HEK293 (cell line): ENCODE data around the gene NPAS2.

Source experiments
- CTCF ChIA-PET: fragments of 350-600 bp; formaldehyde crosslinking; extraction: SDS; loops from one replicate; lab custom pipeline; 2021; ENCODE audit warnings: antibody characterized with exemption; lab: Yijun Ruan, JAX
- POLR2A ChIA-PET: fragments of 300-600 bp; formaldehyde crosslinking; extraction: SDS; loops from one replicate; lab custom pipeline; 2020; ENCODE audit warnings: antibody characterized with exemption, inconsistent platforms; lab: Yijun Ruan, JAX
- H3K27ac ChIP-seq: fragments of 200-500 bp; sonication (Bioruptor generic); 2 replicates; pipeline ENCODE4 v1.5.1; 2014; ENCODE audit warnings: low read depth, low read length, control low read depth, inconsistent platforms; ENCODE audit errors: extremely low read depth
- H3K36me3 ChIP-seq, 2 experiments: fragments of 200-500 bp in 1 of 2; sonication (Bioruptor generic) in 1 of 2; 1 replicate in 1 of 2; 2 replicates in 1 of 2; pipeline ENCODE4 v1.5.1; 2014 to 2017; ENCODE audit warnings: inconsistent platforms in 2 of 2, low read length in 2 of 2; ENCODE audit not compliant: control insufficient read depth in 2 of 2, insufficient read depth in 1 of 2
- H3K4me1 ChIP-seq: fragments of 200-500 bp; sonication (Bioruptor generic); 2 replicates; pipeline ENCODE4 v1.5.1; 2014; ENCODE audit warnings: mild to moderate bottlenecking, low read length, inconsistent platforms; ENCODE audit not compliant: control insufficient read depth, insufficient read depth
- H3K4me3 ChIP-seq: 2 replicates; pipeline ENCODE4 v1.5.1; 2011; ENCODE audit warnings: low read depth, mild to moderate bottlenecking, control low read depth, low read length, moderate library complexity
- H3K9me3 ChIP-seq: fragments of 200-500 bp; sonication (Bioruptor generic); 2 replicates; pipeline ENCODE4 v1.5.1; 2014; ENCODE audit warnings: low read depth, low read length, inconsistent platforms; ENCODE audit not compliant: control insufficient read depth, insufficient read depth
- PRDM1 ChIP-seq: fragments of 450-650 bp; formaldehyde crosslinking; IDR thresholded peaks from 2 replicates; pipeline ENCODE4; 2016; ENCODE audit warnings: missing biosample characterization, missing genetic modification characterization
- SCRT2 ChIP-seq: fragments of 450-650 bp; formaldehyde crosslinking; IDR thresholded peaks from 2 replicates; pipeline ENCODE4 v1.5.1; 2016; ENCODE audit warnings: missing biosample characterization, missing genetic modification characterization
- SETDB1 ChIP-seq: IDR thresholded peaks from one replicate; pipeline ENCODE4 v1.6.1; 2017; ENCODE audit warnings: mild to moderate bottlenecking, low read length, moderate library complexity, mixed read lengths; ENCODE audit not compliant: insufficient read length
- TCF7L2 ChIP-seq: IDR thresholded peaks from 2 replicates; pipeline ENCODE4 v1.6.1; 2011; ENCODE audit warnings: low read depth, mild to moderate bottlenecking, inconsistent platforms, low read length, moderate library complexity, borderline replicate concordance
- ZFP69B ChIP-seq: fragments of 450-650 bp; formaldehyde crosslinking; IDR thresholded peaks from 2 replicates; pipeline ENCODE4 v1.5.1; 2016; ENCODE audit warnings: missing biosample characterization, missing genetic modification characterization
- ZNF121 ChIP-seq: fragments of 450-650 bp; formaldehyde crosslinking; IDR thresholded peaks from 2 replicates; pipeline ENCODE4 v1.5.1; 2016; ENCODE audit warnings: missing biosample characterization, missing genetic modification characterization
- ZNF133 ChIP-seq: fragments of 450-650 bp; formaldehyde crosslinking; IDR thresholded peaks from 2 replicates; pipeline ENCODE4 v1.5.1; 2016; ENCODE audit warnings: missing biosample characterization, missing genetic modification characterization
- ZNF184 ChIP-seq: fragments of 450-650 bp; IDR thresholded peaks from 2 replicates; pipeline ENCODE4 v1.5.1; 2018; ENCODE audit warnings: missing biosample characterization, mild to moderate bottlenecking, missing genetic modification characterization
- ZNF19 ChIP-seq: fragments of 450-650 bp; formaldehyde crosslinking; IDR thresholded peaks from 2 replicates; pipeline ENCODE4; 2016; ENCODE audit warnings: missing biosample characterization, missing genetic modification characterization, low read depth
- ZNF214 ChIP-seq: fragments of 450-650 bp; formaldehyde crosslinking; IDR thresholded peaks from 2 replicates; pipeline ENCODE4 v1.5.1; 2017; ENCODE audit warnings: missing biosample characterization, mild to moderate bottlenecking, missing genetic modification characterization, borderline replicate concordance
- ZNF23 ChIP-seq: fragments of 450-650 bp; formaldehyde crosslinking; IDR thresholded peaks from 2 replicates; pipeline ENCODE4 v1.5.1; 2016; ENCODE audit warnings: missing biosample characterization, missing genetic modification characterization, borderline replicate concordance
- ZNF266 ChIP-seq: fragments of 450-650 bp; formaldehyde crosslinking; IDR thresholded peaks from 2 replicates; pipeline ENCODE4 v1.5.1; 2016; ENCODE audit warnings: missing biosample characterization, missing genetic modification characterization, low read depth
- ZNF354C ChIP-seq: fragments of 450-650 bp; formaldehyde crosslinking; IDR thresholded peaks from 2 replicates; pipeline ENCODE4 v1.5.1; 2016; ENCODE audit warnings: missing biosample characterization, missing genetic modification characterization, low read depth, borderline replicate concordance
- ZNF433 ChIP-seq: fragments of 450-650 bp; formaldehyde crosslinking; IDR thresholded peaks from 2 replicates; pipeline ENCODE4 v1.5.1; 2016; ENCODE audit warnings: missing biosample characterization, missing genetic modification characterization, low read depth
- ZNF510 ChIP-seq: fragments of 450-650 bp; formaldehyde crosslinking; IDR thresholded peaks from 2 replicates; pipeline ENCODE4 v1.5.1; 2018; ENCODE audit warnings: mild to moderate bottlenecking, missing genetic modification characterization, missing biosample characterization; ENCODE audit not compliant: insufficient replicate concordance
- ZNF548 ChIP-seq: fragments of 450-650 bp; formaldehyde crosslinking; IDR thresholded peaks from 2 replicates; pipeline ENCODE4 v1.5.1; 2016; ENCODE audit warnings: missing biosample characterization, missing genetic modification characterization
- ZNF629 ChIP-seq: fragments of 450-650 bp; formaldehyde crosslinking; IDR thresholded peaks from 2 replicates; pipeline ENCODE4 v1.5.1; 2017; ENCODE audit warnings: missing biosample characterization, missing genetic modification characterization
- ZNF658 ChIP-seq: fragments of 450-650 bp; formaldehyde crosslinking; IDR thresholded peaks from 2 replicates; pipeline ENCODE4; 2016; ENCODE audit warnings: missing biosample characterization, missing genetic modification characterization
- ZNF660 ChIP-seq: fragments of 450-650 bp; IDR thresholded peaks from 2 replicates; pipeline ENCODE4 v1.5.1; 2018; ENCODE audit warnings: missing biosample characterization, mild to moderate bottlenecking, missing genetic modification characterization
- ZNF670 ChIP-seq: fragments of 450-650 bp; formaldehyde crosslinking; IDR thresholded peaks from 2 replicates; pipeline ENCODE4 v1.5.1; 2016; ENCODE audit warnings: missing biosample characterization, missing genetic modification characterization, low read depth
- ZNF677 ChIP-seq: fragments of 450-650 bp; IDR thresholded peaks from 2 replicates; pipeline ENCODE4 v1.5.0; 2018; ENCODE audit warnings: missing biosample characterization, mild to moderate bottlenecking, missing genetic modification characterization, moderate library complexity
- ZNF701 ChIP-seq: fragments of 450-650 bp; formaldehyde crosslinking; IDR thresholded peaks from 2 replicates; pipeline ENCODE4 v1.5.1; 2016; ENCODE audit warnings: missing biosample characterization, missing genetic modification characterization
- ZNF776 ChIP-seq: fragments of 450-650 bp; formaldehyde crosslinking; IDR thresholded peaks from 2 replicates; pipeline ENCODE4 v1.5.0; 2017; ENCODE audit warnings: missing biosample characterization, missing genetic modification characterization, borderline replicate concordance
- ZNF791 ChIP-seq: fragments of 450-650 bp; formaldehyde crosslinking; IDR thresholded peaks from 2 replicates; pipeline ENCODE4 v1.5.1; 2016; ENCODE audit warnings: missing biosample characterization, missing genetic modification characterization
- ZNF830 ChIP-seq: fragments of 450-650 bp; IDR thresholded peaks from 2 replicates; pipeline ENCODE4 v1.5.0; 2018; ENCODE audit warnings: missing biosample characterization, missing genetic modification characterization, low read depth, mild to moderate bottlenecking, moderate library complexity
- TF ChIP-seq, protein P1 (sequence below): fragments of 450-650 bp; formaldehyde crosslinking; IDR thresholded peaks from 2 replicates; pipeline ENCODE4 v1.5.1; 2016; ENCODE audit warnings: missing biosample characterization, missing genetic modification characterization
- TF ChIP-seq, protein P2 (sequence below): fragments of 450-650 bp; formaldehyde crosslinking; IDR thresholded peaks from 2 replicates; pipeline ENCODE4 v1.5.1; 2016; ENCODE audit warnings: missing biosample characterization, missing genetic modification characterization
- TF ChIP-seq, protein P3 (sequence below): fragments of 450-650 bp; formaldehyde crosslinking; IDR thresholded peaks from 2 replicates; pipeline ENCODE4 v1.5.1; 2016; ENCODE audit warnings: missing biosample characterization, missing genetic modification characterization

NPAS2 gene

DNA sequence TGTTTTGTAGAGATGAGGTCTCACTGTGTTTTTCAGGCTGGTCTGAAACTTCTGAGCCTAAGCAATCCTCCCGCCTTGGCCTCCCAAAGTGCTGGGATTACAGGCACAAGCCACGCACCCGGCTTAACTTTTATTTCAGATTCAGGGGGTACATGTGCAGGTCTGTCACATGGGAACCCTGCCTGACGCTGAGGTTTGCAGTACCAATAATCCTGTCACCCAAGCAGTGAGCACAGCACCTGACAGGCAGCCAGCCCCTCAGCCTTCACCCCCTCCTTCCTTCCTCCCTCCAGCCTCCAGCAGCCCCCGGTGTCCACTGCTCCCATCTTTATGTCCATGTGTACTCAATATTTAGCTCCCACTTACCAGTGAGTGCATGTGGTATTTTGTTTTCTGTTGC is 136.1 kb downstream of the NPAS2 start:
- H3K4me1 ChIP-seq = no peaks in the 10 kb centered on the region
- H3K36me3 ChIP-seq = no peaks in the 10 kb centered on the region; a peak in 1 of 3 replicates
- no peaks in the 10 kb centered on the region for H3K9me3 ChIP-seq
- TF ChIP-seq SCRT2 (tag by site-specific recombination) (no peak), ZFP69B (no peak), ZNF658 (tag by site-specific recombination) (no peak), ZNF776 (tag by site-specific recombination) (no peak), ZNF677 (no peak), ZNF701 (tag by site-specific recombination) (no peak), ZNF548 (tag by site-specific recombination) (no peak), ZNF184 (tag by site-specific recombination) (no peak), ZNF23 (tag by site-specific recombination) (no peak), ZNF433 (tag by site-specific recombination) (no peak), ZNF354C (tag by site-specific recombination) (no peak), ZNF660 (tag by site-specific recombination) (no peak), ZNF133 (tag by site-specific recombination) (no peak), SETDB1 (no peak)
- TF ChIP-seq, protein P1, sequence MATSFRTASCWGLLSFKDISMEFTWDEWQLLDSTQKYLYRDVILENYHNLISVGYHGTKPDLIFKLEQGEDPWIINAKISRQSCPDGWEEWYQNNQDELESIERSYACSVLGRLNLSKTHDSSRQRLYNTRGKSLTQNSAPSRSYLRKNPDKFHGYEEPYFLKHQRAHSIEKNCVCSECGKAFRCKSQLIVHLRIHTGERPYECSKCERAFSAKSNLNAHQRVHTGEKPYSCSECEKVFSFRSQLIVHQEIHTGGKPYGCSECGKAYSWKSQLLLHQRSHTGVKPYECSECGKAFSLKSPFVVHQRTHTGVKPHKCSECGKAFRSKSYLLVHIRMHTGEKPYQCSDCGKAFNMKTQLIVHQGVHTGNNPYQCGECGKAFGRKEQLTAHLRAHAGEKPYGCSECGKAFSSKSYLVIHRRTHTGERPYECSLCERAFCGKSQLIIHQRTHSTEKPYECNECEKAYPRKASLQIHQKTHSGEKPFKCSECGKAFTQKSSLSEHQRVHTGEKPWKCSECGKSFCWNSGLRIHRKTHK (tag by site-specific recombination) = no peak
- H3K27ac ChIP-seq = no peak overlapping the region
- CTCF ChIA-PET = interaction anchor here (0.6 kb wide), 1 partner anchor 330 kb away, joined by 3 read pairs; no protein-coding TSS in a partner anchor
- no peak overlapping the region for H3K4me3 ChIP-seq
- POLR2A ChIA-PET = no interaction called here

DNA sequence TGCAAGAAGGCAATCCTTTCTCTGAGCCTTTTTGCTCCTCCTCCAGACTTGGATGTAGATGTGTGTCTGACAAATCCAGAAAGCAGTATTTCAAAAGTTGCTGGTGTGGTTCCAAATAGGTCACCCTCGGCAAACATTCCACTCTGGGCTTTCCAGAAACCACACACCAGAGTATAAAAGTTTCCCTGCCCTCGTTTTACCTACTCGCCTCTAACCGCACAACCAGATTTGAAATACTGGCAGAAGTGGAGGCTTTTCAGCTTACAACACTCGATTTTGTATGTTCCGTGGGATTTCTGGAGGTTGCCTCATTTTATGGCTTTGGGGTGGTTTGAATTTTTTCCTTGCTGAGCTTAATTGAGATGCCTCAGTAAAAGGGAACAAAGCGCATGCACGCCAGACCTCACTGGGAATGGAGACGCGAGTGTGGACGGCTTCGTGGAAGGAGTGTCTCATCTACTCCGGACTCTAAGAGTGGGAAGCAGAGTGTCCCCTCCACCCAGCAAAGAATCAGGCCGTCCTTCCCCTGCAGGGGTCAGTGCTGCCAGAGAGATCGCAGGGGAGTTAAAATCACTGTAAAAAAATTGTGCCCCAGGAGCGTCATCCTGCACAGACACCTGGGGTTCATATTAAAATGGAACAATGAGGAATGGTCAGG is 138.2 kb downstream of the NPAS2 start:
- ChIA-PET POLR2A (interaction anchor here (0.6 kb wide), 1 partner anchor 22 kb away, joined by 3 read pairs; no protein-coding TSS in a partner anchor), CTCF (interaction anchor here (0.7 to 1.5 kb wide), 2 partner anchors 228 to 352 kb away, joined by 3 read pairs; no protein-coding TSS in a partner anchor)
- H3K9me3 ChIP-seq = no peaks in the 10 kb centered on the region
- no peaks in the 10 kb centered on the region; a peak in 1 of 3 replicates for H3K36me3 ChIP-seq
- no peaks in the 10 kb centered on the region for H3K4me1 ChIP-seq
- TF ChIP-seq, protein P2, sequence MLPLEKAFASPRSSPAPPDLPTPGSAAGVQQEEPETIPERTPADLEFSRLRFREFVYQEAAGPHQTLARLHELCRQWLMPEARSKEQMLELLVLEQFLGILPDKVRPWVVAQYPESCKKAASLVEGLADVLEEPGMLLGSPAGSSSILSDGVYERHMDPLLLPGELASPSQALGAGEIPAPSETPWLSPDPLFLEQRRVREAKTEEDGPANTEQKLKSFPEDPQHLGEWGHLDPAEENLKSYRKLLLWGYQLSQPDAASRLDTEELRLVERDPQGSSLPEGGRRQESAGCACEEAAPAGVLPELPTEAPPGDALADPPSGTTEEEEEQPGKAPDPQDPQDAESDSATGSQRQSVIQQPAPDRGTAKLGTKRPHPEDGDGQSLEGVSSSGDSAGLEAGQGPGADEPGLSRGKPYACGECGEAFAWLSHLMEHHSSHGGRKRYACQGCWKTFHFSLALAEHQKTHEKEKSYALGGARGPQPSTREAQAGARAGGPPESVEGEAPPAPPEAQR (tag by site-specific recombination) = no peak
- TF ChIP-seq ZNF19 (tag by site-specific recombination) (no peak), ZNF629 (tag by site-specific recombination) (no peak), ZNF214 (no peak), ZFP69B (no peak), PRDM1 (tag by site-specific recombination) (no peak), ZNF266 (tag by site-specific recombination) (no peak), ZNF670 (tag by site-specific recombination) (no peak), SCRT2 (tag by site-specific recombination) (no peak), ZNF510 (tag by site-specific recombination) (no peak), ZNF791 (tag by site-specific recombination) (no peak), ZNF121 (tag by site-specific recombination) (no peak), ZNF133 (tag by site-specific recombination) (no peak), TCF7L2 (no peak), ZNF830 (tag by site-specific recombination) (no peak)
- TF ChIP-seq, protein P3, sequence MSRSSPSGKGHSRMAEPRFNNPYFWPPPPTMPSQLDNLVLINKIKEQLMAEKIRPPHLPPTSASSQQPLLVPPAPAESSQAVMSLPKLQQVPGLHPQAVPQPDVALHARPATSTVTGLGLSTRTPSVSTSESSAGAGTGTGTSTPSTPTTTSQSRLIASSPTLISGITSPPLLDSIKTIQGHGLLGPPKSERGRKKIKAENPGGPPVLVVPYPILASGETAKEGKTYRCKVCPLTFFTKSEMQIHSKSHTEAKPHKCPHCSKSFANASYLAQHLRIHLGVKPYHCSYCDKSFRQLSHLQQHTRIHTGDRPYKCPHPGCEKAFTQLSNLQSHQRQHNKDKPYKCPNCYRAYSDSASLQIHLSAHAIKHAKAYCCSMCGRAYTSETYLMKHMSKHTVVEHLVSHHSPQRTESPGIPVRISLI (tag by site-specific recombination) = no peak
- H3K4me3 ChIP-seq = no peak overlapping the region
- H3K27ac ChIP-seq = no peak overlapping the region
